ENCODE measurements around the gene LAPTM4A.

The LAPTM4A gene

DNA sequence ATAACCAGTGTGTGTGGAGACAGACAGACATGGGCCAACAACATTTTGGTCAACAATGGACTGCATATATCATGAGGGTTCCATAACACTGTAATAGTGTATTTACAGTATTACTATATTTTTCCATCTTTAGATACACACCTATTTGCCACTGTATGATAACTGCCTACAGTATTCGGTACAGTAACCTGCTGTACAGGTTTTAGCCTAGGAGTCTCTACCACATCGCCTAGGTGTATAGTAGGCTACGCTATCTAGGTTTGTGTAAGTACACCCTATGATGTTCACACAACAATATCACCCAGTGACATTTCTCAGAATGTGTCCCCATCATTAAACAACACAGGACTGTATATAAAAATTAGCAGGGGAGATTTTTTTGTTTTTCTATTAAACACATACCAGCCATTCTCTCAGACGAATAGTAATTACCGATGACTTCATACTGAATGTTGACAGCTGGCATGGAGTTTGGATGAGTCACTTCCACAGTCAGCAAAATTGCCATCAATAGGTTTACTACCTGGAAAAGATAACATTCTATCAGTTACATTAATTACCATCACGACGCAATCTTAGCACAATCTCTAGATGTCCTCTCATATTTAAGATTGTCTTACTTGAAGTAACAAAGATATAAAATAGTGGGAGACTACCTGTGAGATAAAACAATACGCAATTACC is 10.8 kb downstream of the LAPTM4A start:
- no peak overlapping the region for H3K27ac ChIP-seq
- H3K4me2 ChIP-seq (ENCODE audit: low read length) = no peak overlapping the region
- H3K4me3 ChIP-seq (ENCODE audit: low read depth, low read length) = no peak overlapping the region
- H2AFZ ChIP-seq = no peak overlapping the region
- no peaks in the 10 kb centered on the region for H3K36me3 ChIP-seq (ENCODE audit: control insufficient read depth, insufficient read depth, low read length)
- no peaks in the 10 kb centered on the region for H3K27me3 ChIP-seq (ENCODE audit: control insufficient read depth, insufficient read depth, low read length)
- TF ChIP-seq, protein P1, sequence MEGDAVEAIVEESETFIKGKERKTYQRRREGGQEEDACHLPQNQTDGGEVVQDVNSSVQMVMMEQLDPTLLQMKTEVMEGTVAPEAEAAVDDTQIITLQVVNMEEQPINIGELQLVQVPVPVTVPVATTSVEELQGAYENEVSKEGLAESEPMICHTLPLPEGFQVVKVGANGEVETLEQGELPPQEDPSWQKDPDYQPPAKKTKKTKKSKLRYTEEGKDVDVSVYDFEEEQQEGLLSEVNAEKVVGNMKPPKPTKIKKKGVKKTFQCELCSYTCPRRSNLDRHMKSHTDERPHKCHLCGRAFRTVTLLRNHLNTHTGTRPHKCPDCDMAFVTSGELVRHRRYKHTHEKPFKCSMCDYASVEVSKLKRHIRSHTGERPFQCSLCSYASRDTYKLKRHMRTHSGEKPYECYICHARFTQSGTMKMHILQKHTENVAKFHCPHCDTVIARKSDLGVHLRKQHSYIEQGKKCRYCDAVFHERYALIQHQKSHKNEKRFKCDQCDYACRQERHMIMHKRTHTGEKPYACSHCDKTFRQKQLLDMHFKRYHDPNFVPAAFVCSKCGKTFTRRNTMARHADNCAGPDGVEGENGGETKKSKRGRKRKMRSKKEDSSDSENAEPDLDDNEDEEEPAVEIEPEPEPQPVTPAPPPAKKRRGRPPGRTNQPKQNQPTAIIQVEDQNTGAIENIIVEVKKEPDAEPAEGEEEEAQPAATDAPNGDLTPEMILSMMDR (IDR thresholded peaks at IDR 0.05) = no peak
- H3K4me1 ChIP-seq = peaks cover 5% of the 10 kb centered on the region
- H3K79me2 ChIP-seq = peaks cover 17% of the 10 kb centered on the region
- no peak overlapping the region for H3K9ac ChIP-seq
- no peaks in the 10 kb centered on the region for H3K9me3 ChIP-seq (ENCODE audit: control insufficient read depth, low read length)

DNA sequence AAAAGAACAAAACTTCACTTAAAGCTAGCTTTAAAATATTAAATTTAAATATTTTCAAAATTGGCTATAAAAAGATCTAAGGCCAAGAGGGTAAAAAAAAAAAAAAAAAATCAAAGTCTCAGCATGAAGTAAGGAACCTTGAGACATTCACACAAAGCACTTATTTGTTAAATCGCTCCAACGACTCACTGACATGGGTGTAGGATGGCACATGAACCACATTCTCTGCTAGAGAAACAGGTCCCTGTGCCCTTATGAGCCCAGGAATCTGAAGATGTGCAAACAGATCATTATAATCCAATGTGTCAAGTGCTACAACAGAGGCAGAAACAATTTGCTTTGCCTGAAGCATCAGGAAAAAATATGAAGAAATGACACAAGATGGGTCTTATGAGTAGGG is 13.8 kb downstream of the LAPTM4A start:
- Histone ChIP-seq H3K4me2 (ENCODE audit: low read length) (no peak overlapping the region), H3K9ac (no peak overlapping the region), H3K27ac (no peak overlapping the region), H3K27me3 (ENCODE audit: control insufficient read depth, insufficient read depth, low read length) (no peaks in the 10 kb centered on the region), H3K4me3 (ENCODE audit: low read depth, low read length) (no peak overlapping the region), H3K79me2 (peaks cover 11% of the 10 kb centered on the region), H2AFZ (no peak overlapping the region), H3K4me1 (peaks cover 3% of the 10 kb centered on the region), H3K9me3 (ENCODE audit: control insufficient read depth, low read length) (no peaks in the 10 kb centered on the region), H3K36me3 (ENCODE audit: control insufficient read depth, insufficient read depth, low read length) (no peaks in the 10 kb centered on the region)
- TF ChIP-seq, protein P1 (IDR thresholded peaks at IDR 0.05) = no peak

- Histone ChIP-seq H3K4me3 (ENCODE audit: low read depth, low read length) (no peak overlapping the region), H3K4me1 (peaks cover 3% of the 10 kb centered on the region), H2AFZ (no peak overlapping the region), H3K27me3 (ENCODE audit: control insufficient read depth, insufficient read depth, low read length) (no peaks in the 10 kb centered on the region), H3K9me3 (ENCODE audit: control insufficient read depth, low read length) (no peaks in the 10 kb centered on the region), H3K27ac (no peak overlapping the region), H3K9ac (no peak overlapping the region), H3K36me3 (ENCODE audit: control insufficient read depth, insufficient read depth, low read length) (no peaks in the 10 kb centered on the region), H3K4me2 (ENCODE audit: low read length) (no peak overlapping the region), H3K79me2 (peaks cover 3% of the 10 kb centered on the region)
- TF ChIP-seq, protein P1 (IDR thresholded peaks at IDR 0.05) = no peak
Observed at GRCh38 chr2:20035955-20036666, 15.3 kb downstream of the LAPTM4A start.

DNA sequence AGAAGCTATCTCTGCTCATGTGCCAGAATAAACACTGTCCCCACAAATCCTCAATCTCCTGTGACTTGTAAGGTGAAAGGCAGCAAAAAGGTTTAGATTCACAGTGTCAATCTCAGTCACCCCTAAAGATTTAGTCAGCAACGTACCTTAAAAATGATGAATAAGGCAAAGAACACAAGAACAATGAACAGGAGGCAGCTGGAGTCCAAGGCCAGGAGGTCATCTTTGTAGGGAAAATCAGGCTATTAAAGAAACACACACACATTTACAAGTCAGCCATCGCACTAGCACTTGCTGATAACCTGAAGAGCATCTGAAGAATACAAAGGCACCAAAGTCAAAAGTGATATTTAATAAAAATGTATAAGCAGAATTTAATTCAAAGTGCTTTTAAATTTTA is 16.6 kb downstream of the LAPTM4A start:
- Histone ChIP-seq H2AFZ (no peak overlapping the region), H3K9ac (no peak overlapping the region), H3K27ac (no peak overlapping the region), H3K4me1 (peaks cover 3% of the 10 kb centered on the region), H3K4me2 (ENCODE audit: low read length) (no peak overlapping the region), H3K79me2 (no peaks in the 10 kb centered on the region), H3K4me3 (ENCODE audit: low read depth, low read length) (no peak overlapping the region), H3K27me3 (ENCODE audit: control insufficient read depth, insufficient read depth, low read length) (no peaks in the 10 kb centered on the region), H3K36me3 (ENCODE audit: control insufficient read depth, insufficient read depth, low read length) (no peaks in the 10 kb centered on the region), H3K9me3 (ENCODE audit: control insufficient read depth, low read length) (no peaks in the 10 kb centered on the region)
- TF ChIP-seq, protein P1 (IDR thresholded peaks at IDR 0.05) = no peak

All from parathyroid adenoma (tissue), 2 donors.